Heart right ventricle (tissue), 16 donors: Measurements from ENCODE around the gene KIAA0825. TPM values are rescaled to one million over a fixed set of nuclear protein-coding genes. Genes with fewer than 3 reads are reported as not detected.

Source experiments
- ATAC-seq, 8 donors: fragments of 200-7000 bp; cut with Tn5 transposase; one replicate each; pipeline ENCODE4 v1.9.1; 2020; ENCODE audit warnings: mild to moderate bottlenecking in 8 of 8, moderate library complexity in 8 of 8, moderate number of reproducible peaks in 1 of 8
- DNase-seq, 2 donors: peaks; one replicate each; pipeline ENCODE4 v3.0.0-alpha.2; 2020
- H3K27ac ChIP-seq, 10 donors: fragments of 200-600 bp; sonication (generic) in 2 of 10; one replicate each; pipeline versions ENCODE4 v1.5.0 to v1.8.0; 2020 to 2022; ENCODE audit warnings: mild to moderate bottlenecking in 3 of 10
- H3K27me3 ChIP-seq, 7 donors: fragments of 200-600 bp; one replicate each; pipeline ENCODE4 v1.8.0; 2021 to 2022; ENCODE audit warnings: mild to moderate bottlenecking in 2 of 7
- H3K36me3 ChIP-seq, 9 donors: fragments of 200-600 bp; sonication (generic) in 1 of 9; one replicate each; pipeline versions ENCODE4 v1.5.0 to v1.8.0; 2020 to 2022; ENCODE audit warnings: mild to moderate bottlenecking in 2 of 9
- H3K4me1 ChIP-seq, 9 donors: fragments of 200-600 bp; sonication (generic) in 1 of 9; one replicate each; pipeline versions ENCODE4 v1.5.0 to v1.8.0; 2020 to 2022; ENCODE audit warnings: mild to moderate bottlenecking in 4 of 9
- H3K4me3 ChIP-seq, 10 donors: fragments of 200-600 bp; sonication (generic) in 2 of 10; one replicate each; pipeline versions ENCODE4 v1.5.0 to v1.8.0; 2020 to 2022; ENCODE audit warnings: mild to moderate bottlenecking in 7 of 10, moderate library complexity in 2 of 10
- H3K9me3 ChIP-seq, 11 donors: fragments of 200-600 bp in 10 of 11; sonication (generic) in 2 of 11; one replicate each; pipeline versions ENCODE4 v1.5.0 to v1.8.0; 2013 to 2022; ENCODE audit warnings: mild to moderate bottlenecking in 2 of 11, control low read depth in 1 of 11, moderate library complexity in 1 of 11
- WGBS, 2 donors: extraction: QIAGEN DNeasy Blood & Tissue Kit; methylation state at CpG; one replicate each; pipeline ENCODE4 v1.1.7; 2013; ENCODE audit warnings: inconsistent platforms in 1 of 2; 5-methylcytosine and 5-hydroxymethylcytosine counted together
- intact Hi-C, 10 donors: fragments of 100-400 bp; cut with DNase I; formaldehyde crosslinking; loops; one replicate each; pipeline versions ENCODE4 v1.11.1 to v1.14.2; 2022
- polyA plus RNA-seq, 2 donors: library from polyadenylated mRNA; stranded (reverse); fragments of 200-250 nt; gene quantifications; one replicate each; pipeline ENCODE4 v1.2.3, GENCODE V29; 2013
- total RNA-seq, 10 donors: library from RNA; stranded (reverse); fragmentation: NEBNext Ultra II Directional in 3 of 10; extraction: Animal tissue kit (Norgen Biotek cat#: 25700) in 3 of 10; gene quantifications; one replicate each; pipeline versions ENCODE4 v1.2.1 to v1.2.4, GENCODE V29; 2021 to 2023
- TF ChIP-seq, protein P1 (sequence below), 9 donors: fragments of 200-600 bp; sonication (generic) in 2 of 9; IDR thresholded peaks; one replicate each; pipeline versions ENCODE4 v1.5.0 to v1.8.0; 2021 to 2022; ENCODE audit warnings: antibody characterized with exemption in 9 of 9, mild to moderate bottlenecking in 5 of 9, moderate library complexity in 1 of 9
- donor health status: Arrhythmogenic right ventricular cardiomyopathy.
- donor health status: ischemic (EF 13 %, LVEDD 7.1; RV severe dilation, severe dysfunction).
- donor health status: healthy with polysubstance abuse.
- donor health status: DM: no; HTN: yes; CAD: no.
- donor health status: DM: no; HTN: no; CAD: no.
- donor health status: ischemic (EF 25% LVEDD 6.9; RV normal size, moderate dysfunction).
- donor health status: ischemic (EF 25% LVEDD 5.7; RV mildly dilated, moderate dysfunction).
- donor health status: healthy.
- donor health status: DM: yes; HTN: yes; CAD: no.
- donor health status: Ischemic cardiomyopathy.
- donor health status: ischemic (EF 35%, LVEDD 5.7; RV mildly dilated, moderate dysfunction).
- donor health status: nonischemic (EF 11% LVEDD 7.7; RV severe dilation, severe dysfunction).
- donor health status: DM: yes; HTN: yes; CAD: no.
- donor health status: PGD.
- donor health status: ischemic (EF 29% LVEDD 5.4; RV normal size, mild dysfunction).
- donor health status: nonischemic (EF 23%, LVEDD 6.1; RV moderate dilation, normal function).

The KIAA0825 gene
- total and polyA plus RNA-seq, 12 donors: 0.36 to 3.5 (median 2.4) TPM

DNA sequence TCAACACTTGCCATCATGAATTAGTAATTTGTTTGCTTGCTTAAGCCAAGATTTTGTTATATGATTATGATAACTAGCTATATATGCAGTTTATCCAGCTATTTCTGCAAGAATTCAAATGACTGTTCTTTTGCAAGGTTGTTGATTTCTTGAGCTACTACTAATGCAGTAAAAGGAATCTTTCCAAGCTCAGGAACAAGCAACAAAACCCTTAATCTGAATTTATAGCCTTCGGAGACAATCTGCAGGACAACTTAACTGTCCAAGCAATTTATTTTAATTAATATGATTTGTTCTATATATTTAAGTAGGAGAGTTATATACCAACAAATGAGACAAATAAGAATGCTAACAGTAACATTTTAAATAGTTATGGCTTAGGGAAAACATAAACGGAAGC is 450.3 kb downstream of the KIAA0825 start:
- intact Hi-C loops: no loop called here
- ATAC-seq: no peak
- Histone ChIP-seq H3K4me3 (no peak overlapping the region), H3K27ac (no peak overlapping the region), H3K4me1 (no peaks in the 10 kb centered on the region), H3K27me3 (no peaks in the 10 kb centered on the region), H3K9me3 (peaks cover 0 to 9% (median 0%) of the 10 kb centered on the region in 11 donors), H3K36me3 (no peaks in the 10 kb centered on the region)
- no peak for DNase-seq
- 83 to 93% methylated on average over 2 of the region's 2 CpGs for WGBS, 2 donors
- TF ChIP-seq, protein P1, sequence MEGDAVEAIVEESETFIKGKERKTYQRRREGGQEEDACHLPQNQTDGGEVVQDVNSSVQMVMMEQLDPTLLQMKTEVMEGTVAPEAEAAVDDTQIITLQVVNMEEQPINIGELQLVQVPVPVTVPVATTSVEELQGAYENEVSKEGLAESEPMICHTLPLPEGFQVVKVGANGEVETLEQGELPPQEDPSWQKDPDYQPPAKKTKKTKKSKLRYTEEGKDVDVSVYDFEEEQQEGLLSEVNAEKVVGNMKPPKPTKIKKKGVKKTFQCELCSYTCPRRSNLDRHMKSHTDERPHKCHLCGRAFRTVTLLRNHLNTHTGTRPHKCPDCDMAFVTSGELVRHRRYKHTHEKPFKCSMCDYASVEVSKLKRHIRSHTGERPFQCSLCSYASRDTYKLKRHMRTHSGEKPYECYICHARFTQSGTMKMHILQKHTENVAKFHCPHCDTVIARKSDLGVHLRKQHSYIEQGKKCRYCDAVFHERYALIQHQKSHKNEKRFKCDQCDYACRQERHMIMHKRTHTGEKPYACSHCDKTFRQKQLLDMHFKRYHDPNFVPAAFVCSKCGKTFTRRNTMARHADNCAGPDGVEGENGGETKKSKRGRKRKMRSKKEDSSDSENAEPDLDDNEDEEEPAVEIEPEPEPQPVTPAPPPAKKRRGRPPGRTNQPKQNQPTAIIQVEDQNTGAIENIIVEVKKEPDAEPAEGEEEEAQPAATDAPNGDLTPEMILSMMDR (IDR thresholded peaks at IDR 0.05): no peak

GRCh38 chr5:94161801-94162200 is 456.6 kb downstream of the KIAA0825 start:
- no peak for ATAC-seq

DNA sequence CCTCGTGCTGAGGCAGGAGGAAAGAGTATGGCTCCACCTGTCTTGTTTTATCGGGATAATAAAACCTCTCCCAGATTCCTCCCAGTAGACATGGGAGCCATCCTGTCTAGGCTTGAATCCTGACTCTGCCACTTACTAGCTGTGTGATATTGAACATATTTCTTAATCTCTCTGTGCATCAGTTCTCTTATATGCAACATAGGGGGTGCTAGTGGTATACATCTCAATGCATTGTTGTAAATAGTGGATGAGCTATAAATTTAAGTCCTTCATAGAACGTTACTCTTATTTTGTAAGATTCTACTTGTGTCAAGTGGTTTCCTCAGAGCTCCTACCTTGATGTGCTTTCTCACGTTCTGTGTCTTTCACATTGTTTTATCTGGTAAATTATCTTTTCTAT is 459.3 kb downstream of the KIAA0825 start:
- no peaks in the 10 kb centered on the region for H3K36me3 ChIP-seq
- ATAC-seq: no peak
- intact Hi-C loops: no loop called here
- H3K4me3 ChIP-seq: no peak overlapping the region
- no peaks in the 10 kb centered on the region for H3K27me3 ChIP-seq
- TF ChIP-seq, protein P1 (IDR thresholded peaks at IDR 0.05): no peak
- WGBS, 2 donors: 82 to 91% methylated on average over 4 of the region's 4 CpGs
- H3K9me3 ChIP-seq: peaks cover 0 to 5% (median 0%) of the 10 kb centered on the region in 11 donors
- no peak overlapping the region for H3K27ac ChIP-seq
- no peak for DNase-seq
- H3K4me1 ChIP-seq: no peaks in the 10 kb centered on the region

More at GRCh38 chr5:94161801-94162200, 456.6 kb downstream of the KIAA0825 start:
- Histone ChIP-seq H3K27ac (no peak overlapping the region), H3K4me3 (no peak overlapping the region), H3K27me3 (no peaks in the 10 kb centered on the region), H3K4me1 (no peaks in the 10 kb centered on the region), H3K36me3 (no peaks in the 10 kb centered on the region), H3K9me3 (peaks cover 0 to 9% (median 0%) of the 10 kb centered on the region in 11 donors)
- TF ChIP-seq, protein P1 (IDR thresholded peaks at IDR 0.05): no peak
- no peak for DNase-seq
- intact Hi-C loops: no loop called here
- WGBS, 2 donors: 80 to 85% methylated on average over 1 of the region's 1 CpG

DNA sequence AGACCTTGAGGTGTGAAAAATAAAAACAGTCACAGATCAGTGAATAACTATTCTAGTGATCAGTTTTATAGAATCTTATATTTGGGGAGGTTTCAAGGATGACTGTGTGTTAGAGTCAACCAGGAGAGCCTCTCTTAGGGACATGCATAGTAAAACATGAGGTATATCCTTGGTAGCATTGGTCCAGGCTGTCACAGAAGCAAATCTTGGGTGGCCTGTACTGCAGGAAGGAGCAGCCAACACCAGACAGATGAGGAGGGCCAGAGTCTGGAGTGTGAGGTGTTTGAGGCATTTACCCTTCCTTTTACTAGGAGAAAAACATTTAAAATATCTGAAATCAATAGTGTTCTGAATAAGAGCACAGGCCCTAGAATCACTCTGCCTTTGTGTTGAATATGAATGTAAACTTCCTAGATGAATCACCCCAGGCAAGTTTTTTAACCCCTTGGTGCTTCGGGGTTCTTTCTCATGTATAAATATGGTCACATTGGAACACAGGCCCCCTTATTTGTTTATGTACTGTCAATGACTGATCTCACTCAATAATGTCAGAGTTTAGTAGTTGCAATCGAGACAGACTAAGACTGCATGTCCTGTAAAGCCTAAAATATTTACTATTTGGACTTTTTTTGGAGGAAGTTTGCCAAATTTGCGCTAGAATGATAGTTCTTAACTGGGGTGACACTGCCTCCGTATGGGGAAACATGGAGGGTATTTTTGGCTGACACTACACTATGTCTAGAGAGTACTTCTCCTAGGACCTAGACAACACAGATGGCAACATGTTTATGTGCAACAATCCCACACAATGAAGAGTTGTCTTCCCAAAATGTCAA is 460.5 kb downstream of the KIAA0825 start:
- Histone ChIP-seq H3K4me3 (no peak overlapping the region), H3K36me3 (no peaks in the 10 kb centered on the region), H3K4me1 (no peaks in the 10 kb centered on the region), H3K27me3 (no peaks in the 10 kb centered on the region), H3K9me3 (no peaks in the 10 kb centered on the region), H3K27ac (no peak overlapping the region)
- intact Hi-C loops: no loop called here
- no peak for DNase-seq
- WGBS, 2 donors: 70% methylated on average over 4 of the region's 4 CpGs
- TF ChIP-seq, protein P1 (IDR thresholded peaks at IDR 0.05): no peak
- no peak for ATAC-seq
